Panc1 (cell line): ENCODE measurements around the gene NDUFV1. TPM values are rescaled to one million over a fixed set of nuclear protein-coding genes. Genes with fewer than 3 reads are reported as not detected.
"Not testable (repeated sequence)": the region's sequence is repeated elsewhere in the genome, so short reads cannot be mapped to it uniquely, and the experiment has no call there.

Experiments used
- ATAC-seq: fragments of 200-7000 bp; cut with Tn5 transposase; 2 replicates; pipeline ENCODE4 v1.9.1; 2020; ENCODE audit warnings: mild to moderate bottlenecking, moderate library complexity
- BruUV-seq: library from RNA; stranded (reverse); fragments of 400-500 nt; replicated peaks from 2 replicates; lab custom pipeline; 2021; lab: Mats Ljungman, UMichigan
- CTCF ChIA-PET: fragments of 300-600 bp; sonication (Branson Sonifier 250); formaldehyde crosslinking; loops from one replicate; lab custom pipeline; 2022; ENCODE audit warnings: antibody characterized with exemption; lab: Charles Lee
- POLR2A ChIA-PET: fragments of 300-600 bp; sonication (Branson Sonifier 250); formaldehyde crosslinking; loops from one replicate; lab custom pipeline; 2022; ENCODE audit warnings: antibody characterized with exemption; lab: Charles Lee
- DNase-seq: peaks from one replicate; pipeline ENCODE4 v3.0.0-alpha.2; 2010; ENCODE audit warnings: low read depth, low spot score
- H3K27ac ChIP-seq: 2 replicates; pipeline ENCODE4 v1.5.1; 2011; ENCODE audit warnings: mild to moderate bottlenecking, low read length, inconsistent platforms
- H3K27me3 ChIP-seq: fragments of 200-500 bp; sonication (Bioruptor generic); 2 replicates; pipeline ENCODE4 v1.6.0; 2014; ENCODE audit warnings: low read length, inconsistent platforms; ENCODE audit not compliant: control insufficient read depth, insufficient read depth
- H3K36me3 ChIP-seq: fragments of 200-500 bp; sonication (Bioruptor generic); 2 replicates; pipeline ENCODE4 v1.5.1; 2014; ENCODE audit warnings: inconsistent platforms, mild to moderate bottlenecking, low read length, moderate library complexity; ENCODE audit not compliant: control insufficient read depth, insufficient read depth
- H3K4me1 ChIP-seq: 2 replicates; pipeline ENCODE4 v1.5.1; 2011; ENCODE audit warnings: inconsistent platforms, mild to moderate bottlenecking, low read length, moderate library complexity; ENCODE audit not compliant: control insufficient read depth, insufficient read depth
- H3K4me3 ChIP-seq, 2 experiments: 2 replicates each; pipeline ENCODE4 v1.5.1; 2011 to 2012; ENCODE audit warnings: low read depth in 2 of 2, low read length in 2 of 2, mild to moderate bottlenecking in 2 of 2, inconsistent platforms in 1 of 2, moderate library complexity in 1 of 2
- H3K9me3 ChIP-seq: fragments of 200-500 bp; sonication (Bioruptor generic); 2 replicates; pipeline ENCODE4 v1.5.1; 2014; ENCODE audit warnings: low read depth, mild to moderate bottlenecking, inconsistent platforms, low read length, moderate library complexity; ENCODE audit not compliant: control insufficient read depth, insufficient read depth
- POLR2AphosphoS5 ChIP-seq: IDR thresholded peaks from 2 replicates; pipeline ENCODE4 v1.6.1; 2012; ENCODE audit warnings: mild to moderate bottlenecking, low read depth, low read length, moderate library complexity
- SIN3A ChIP-seq: IDR thresholded peaks from 2 replicates; pipeline ENCODE4 v1.6.1; 2012; ENCODE audit warnings: low read depth, mild to moderate bottlenecking, low read length, moderate library complexity, borderline replicate concordance; ENCODE audit not compliant: insufficient read depth
- TCF7L2 ChIP-seq: IDR thresholded peaks from 2 replicates; pipeline ENCODE4 v1.6.1; 2011; ENCODE audit warnings: mild to moderate bottlenecking, low read depth, low read length, inconsistent platforms
- in situ Hi-C: cut with HindIII; loops from 2 replicates; pipeline ENCODE4 v1.10.0; 2016; ENCODE audit warnings: low sequenced_read_pairs, low pct_unique_long_range_greater_than_20kb
- intact Hi-C: fragments of 100-400 bp; cut with micrococcal nuclease; formaldehyde crosslinking; loops from one replicate; pipeline ENCODE4 v1.10.0; 2022; ENCODE audit not compliant: unreplicated experiment
- total RNA-seq: library from RNA; stranded (reverse); gene quantifications from one replicate; pipeline ENCODE4 v1.2.1, GENCODE V29; 2021; ENCODE audit not compliant: unreplicated experiment
- TF ChIP-seq, protein P1 (sequence below), 2 experiments: IDR thresholded peaks; 2 replicates each; pipeline ENCODE4 v1.6.1; 2011 to 2012; ENCODE audit warnings: low read depth in 2 of 2, control low read depth in 1 of 2, low read length in 1 of 2, mild to moderate bottlenecking in 1 of 2, moderate library complexity in 1 of 2; ENCODE audit not compliant: insufficient read depth in 1 of 2
- TF ChIP-seq, protein P2 (sequence below): fragments of 450-650 bp; IDR thresholded peaks from 2 replicates; pipeline ENCODE4 v1.5.1; 2017; ENCODE audit warnings: mild to moderate bottlenecking

Gene NDUFV1
- total RNA-seq, 1 experiment from 2014 or later = 281 TPM

DNA sequence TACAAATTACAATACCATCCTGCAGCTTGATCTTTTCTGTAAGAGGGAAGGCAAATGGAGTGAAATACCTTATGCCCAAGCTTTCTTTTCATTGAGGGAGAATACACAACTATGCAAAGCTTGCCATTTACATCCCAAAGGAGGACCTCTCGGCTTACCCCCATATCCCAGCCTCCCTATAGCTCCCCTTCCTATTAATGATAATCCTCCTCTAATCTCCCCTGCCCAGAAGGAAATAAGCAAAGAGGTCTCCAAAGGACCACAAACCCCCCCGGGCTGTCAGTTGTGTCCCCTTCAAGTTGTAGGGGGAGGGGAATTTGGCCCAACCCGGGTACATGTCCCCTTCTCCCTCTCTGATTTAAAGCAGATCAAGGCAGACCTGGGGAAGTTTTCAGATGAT is 15.2 kb downstream of the NDUFV1 start:
- H3K36me3 ChIP-seq, H3K4me3 ChIP-seq, H3K9me3 ChIP-seq, in situ Hi-C loops, BruUV-seq, CTCF ChIA-PET, H3K27me3 ChIP-seq, H3K27ac ChIP-seq, DNase-seq, POLR2A ChIA-PET, H3K4me1 ChIP-seq, ATAC-seq, intact Hi-C loops: not testable (repeated sequence)

- intact Hi-C loops = not testable (repeated sequence)
These were observed 16.2 kb downstream of the NDUFV1 start for GRCh38 chr11:67622905-67623304.

GRCh38 chr11:67623795-67624194 is 17.1 kb downstream of the NDUFV1 start:
- H3K27me3 ChIP-seq, in situ Hi-C loops, POLR2A ChIA-PET, BruUV-seq, H3K4me1 ChIP-seq, DNase-seq, H3K9me3 ChIP-seq, H3K4me3 ChIP-seq, CTCF ChIA-PET, H3K36me3 ChIP-seq, ATAC-seq, intact Hi-C loops, H3K27ac ChIP-seq: not testable (repeated sequence)

More at GRCh38 chr11:67622905-67623304, 16.2 kb downstream of the NDUFV1 start:
- ATAC-seq, in situ Hi-C loops, BruUV-seq, H3K9me3 ChIP-seq, H3K4me1 ChIP-seq, DNase-seq, H3K27ac ChIP-seq, H3K36me3 ChIP-seq, POLR2A ChIA-PET, H3K4me3 ChIP-seq, CTCF ChIA-PET, H3K27me3 ChIP-seq: not testable (repeated sequence)

DNA sequence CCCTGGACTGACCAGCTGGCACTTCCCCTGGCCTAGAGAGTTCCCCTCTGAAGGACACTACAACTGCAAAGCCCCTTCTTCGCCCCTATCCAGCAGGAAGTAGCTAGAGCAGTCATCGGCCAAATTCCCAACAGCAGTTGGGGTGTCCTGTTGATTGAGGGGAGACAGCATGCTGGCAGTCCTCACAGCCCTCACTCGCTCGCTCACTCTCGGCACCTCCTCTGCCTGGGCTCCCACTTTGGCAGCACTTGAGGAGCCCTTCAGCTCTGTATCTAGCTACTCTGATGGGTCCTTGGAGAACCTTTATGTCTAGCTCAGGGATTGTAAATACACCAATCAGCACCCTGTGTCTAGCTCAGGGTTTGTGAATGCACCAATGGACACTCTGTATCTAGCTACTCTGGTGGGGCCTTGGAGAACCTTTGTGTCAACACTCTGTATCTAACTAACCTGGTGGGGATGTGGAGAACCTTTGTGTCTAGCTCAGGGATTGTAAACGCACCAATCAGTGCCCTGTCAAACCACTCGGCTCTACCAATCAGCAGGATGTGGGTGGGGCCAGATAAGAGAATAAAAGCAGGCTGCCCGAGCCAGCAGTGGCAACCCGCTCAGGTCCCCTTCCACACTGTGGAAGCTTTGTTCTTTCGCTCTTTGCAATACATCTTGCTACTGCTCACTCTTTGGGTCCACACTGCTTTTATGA is 19.5 kb downstream of the NDUFV1 start:
- DNase-seq, H3K9me3 ChIP-seq, intact Hi-C loops, H3K27me3 ChIP-seq, H3K4me3 ChIP-seq, H3K36me3 ChIP-seq, in situ Hi-C loops, POLR2A ChIA-PET, H3K27ac ChIP-seq, H3K4me1 ChIP-seq, BruUV-seq, ATAC-seq: not testable (repeated sequence)
- CTCF ChIA-PET = interaction anchor here (1.4 kb wide), 1 partner anchor 12 kb away, joined by 5 read pairs; no protein-coding TSS in a partner anchor

DNA sequence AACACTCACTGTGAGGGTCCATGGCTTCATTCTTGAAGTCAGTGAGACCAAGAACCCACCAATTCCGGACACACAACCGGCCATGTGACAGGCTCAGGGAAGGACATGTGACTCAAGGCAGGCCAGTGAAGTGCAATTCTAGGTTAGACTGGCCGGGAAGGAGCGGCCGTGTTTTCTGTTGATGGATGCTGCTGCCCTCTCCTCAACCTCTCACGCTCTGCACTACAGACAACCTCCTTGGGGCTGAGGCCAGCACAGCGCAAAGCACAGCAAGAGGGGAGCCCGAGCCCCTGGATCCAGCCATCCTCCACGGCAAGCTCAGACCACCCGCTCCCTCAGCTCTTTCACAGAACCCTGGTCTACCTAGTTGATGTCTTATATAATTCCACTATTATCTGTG is 20.2 kb downstream of the NDUFV1 start:
- TF ChIP-seq, protein P1, sequence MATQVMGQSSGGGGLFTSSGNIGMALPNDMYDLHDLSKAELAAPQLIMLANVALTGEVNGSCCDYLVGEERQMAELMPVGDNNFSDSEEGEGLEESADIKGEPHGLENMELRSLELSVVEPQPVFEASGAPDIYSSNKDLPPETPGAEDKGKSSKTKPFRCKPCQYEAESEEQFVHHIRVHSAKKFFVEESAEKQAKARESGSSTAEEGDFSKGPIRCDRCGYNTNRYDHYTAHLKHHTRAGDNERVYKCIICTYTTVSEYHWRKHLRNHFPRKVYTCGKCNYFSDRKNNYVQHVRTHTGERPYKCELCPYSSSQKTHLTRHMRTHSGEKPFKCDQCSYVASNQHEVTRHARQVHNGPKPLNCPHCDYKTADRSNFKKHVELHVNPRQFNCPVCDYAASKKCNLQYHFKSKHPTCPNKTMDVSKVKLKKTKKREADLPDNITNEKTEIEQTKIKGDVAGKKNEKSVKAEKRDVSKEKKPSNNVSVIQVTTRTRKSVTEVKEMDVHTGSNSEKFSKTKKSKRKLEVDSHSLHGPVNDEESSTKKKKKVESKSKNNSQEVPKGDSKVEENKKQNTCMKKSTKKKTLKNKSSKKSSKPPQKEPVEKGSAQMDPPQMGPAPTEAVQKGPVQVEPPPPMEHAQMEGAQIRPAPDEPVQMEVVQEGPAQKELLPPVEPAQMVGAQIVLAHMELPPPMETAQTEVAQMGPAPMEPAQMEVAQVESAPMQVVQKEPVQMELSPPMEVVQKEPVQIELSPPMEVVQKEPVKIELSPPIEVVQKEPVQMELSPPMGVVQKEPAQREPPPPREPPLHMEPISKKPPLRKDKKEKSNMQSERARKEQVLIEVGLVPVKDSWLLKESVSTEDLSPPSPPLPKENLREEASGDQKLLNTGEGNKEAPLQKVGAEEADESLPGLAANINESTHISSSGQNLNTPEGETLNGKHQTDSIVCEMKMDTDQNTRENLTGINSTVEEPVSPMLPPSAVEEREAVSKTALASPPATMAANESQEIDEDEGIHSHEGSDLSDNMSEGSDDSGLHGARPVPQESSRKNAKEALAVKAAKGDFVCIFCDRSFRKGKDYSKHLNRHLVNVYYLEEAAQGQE (IDR thresholded peaks at IDR 0.05; ENCODE audit: insufficient read depth in 1 of 2, low read depth in 2 of 2, low read length in 1 of 2) = no peak
- TF ChIP-seq SIN3A (no peak), TCF7L2 (no peak), POLR2AphosphoS5 (no peak)
- TF ChIP-seq, protein P2, sequence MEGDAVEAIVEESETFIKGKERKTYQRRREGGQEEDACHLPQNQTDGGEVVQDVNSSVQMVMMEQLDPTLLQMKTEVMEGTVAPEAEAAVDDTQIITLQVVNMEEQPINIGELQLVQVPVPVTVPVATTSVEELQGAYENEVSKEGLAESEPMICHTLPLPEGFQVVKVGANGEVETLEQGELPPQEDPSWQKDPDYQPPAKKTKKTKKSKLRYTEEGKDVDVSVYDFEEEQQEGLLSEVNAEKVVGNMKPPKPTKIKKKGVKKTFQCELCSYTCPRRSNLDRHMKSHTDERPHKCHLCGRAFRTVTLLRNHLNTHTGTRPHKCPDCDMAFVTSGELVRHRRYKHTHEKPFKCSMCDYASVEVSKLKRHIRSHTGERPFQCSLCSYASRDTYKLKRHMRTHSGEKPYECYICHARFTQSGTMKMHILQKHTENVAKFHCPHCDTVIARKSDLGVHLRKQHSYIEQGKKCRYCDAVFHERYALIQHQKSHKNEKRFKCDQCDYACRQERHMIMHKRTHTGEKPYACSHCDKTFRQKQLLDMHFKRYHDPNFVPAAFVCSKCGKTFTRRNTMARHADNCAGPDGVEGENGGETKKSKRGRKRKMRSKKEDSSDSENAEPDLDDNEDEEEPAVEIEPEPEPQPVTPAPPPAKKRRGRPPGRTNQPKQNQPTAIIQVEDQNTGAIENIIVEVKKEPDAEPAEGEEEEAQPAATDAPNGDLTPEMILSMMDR = no peak
- ChIA-PET POLR2A (no interaction called here), CTCF (interaction anchor here (1.4 to 3.8 kb wide), 2 partner anchors 13 to 33 kb away, joined by 5 to 23 read pairs; no protein-coding TSS in a partner anchor)
- Histone ChIP-seq H3K27ac (no peak overlapping the region), H3K9me3 (no peaks in the 10 kb centered on the region), H3K4me3 (no peak overlapping the region), H3K36me3 (no peaks in the 10 kb centered on the region), H3K4me1 (peaks cover 8% of the 10 kb centered on the region; the same call in 1 of the 2 replicates), H3K27me3 (no peaks in the 10 kb centered on the region)
- DNase-seq (no peak), ATAC-seq (no peak)
- intact Hi-C loops = no loop called here
- in situ Hi-C loops = no loop called here
- BruUV-seq = no TSS peak
